PC-9 (cell line): ENCODE measurements around the gene UBAP2L.

ENCODE experiments used
- EZH2 ChIP-seq: fragments of 200-600 bp; sonication (generic); IDR thresholded peaks from 2 replicates; pipeline ENCODE4 v1.8.0; 2017; ENCODE audit warnings: antibody characterized with exemption, low read depth
- TF ChIP-seq, protein P1 (sequence below): fragments of 200-600 bp; sonication (generic); conservative IDR thresholded peaks from 2 replicates; pipeline ENCODE4 v1.6.1; 2017; ENCODE audit warnings: mixed run types, antibody characterized with exemption, mild to moderate bottlenecking, moderate library complexity

DNA sequence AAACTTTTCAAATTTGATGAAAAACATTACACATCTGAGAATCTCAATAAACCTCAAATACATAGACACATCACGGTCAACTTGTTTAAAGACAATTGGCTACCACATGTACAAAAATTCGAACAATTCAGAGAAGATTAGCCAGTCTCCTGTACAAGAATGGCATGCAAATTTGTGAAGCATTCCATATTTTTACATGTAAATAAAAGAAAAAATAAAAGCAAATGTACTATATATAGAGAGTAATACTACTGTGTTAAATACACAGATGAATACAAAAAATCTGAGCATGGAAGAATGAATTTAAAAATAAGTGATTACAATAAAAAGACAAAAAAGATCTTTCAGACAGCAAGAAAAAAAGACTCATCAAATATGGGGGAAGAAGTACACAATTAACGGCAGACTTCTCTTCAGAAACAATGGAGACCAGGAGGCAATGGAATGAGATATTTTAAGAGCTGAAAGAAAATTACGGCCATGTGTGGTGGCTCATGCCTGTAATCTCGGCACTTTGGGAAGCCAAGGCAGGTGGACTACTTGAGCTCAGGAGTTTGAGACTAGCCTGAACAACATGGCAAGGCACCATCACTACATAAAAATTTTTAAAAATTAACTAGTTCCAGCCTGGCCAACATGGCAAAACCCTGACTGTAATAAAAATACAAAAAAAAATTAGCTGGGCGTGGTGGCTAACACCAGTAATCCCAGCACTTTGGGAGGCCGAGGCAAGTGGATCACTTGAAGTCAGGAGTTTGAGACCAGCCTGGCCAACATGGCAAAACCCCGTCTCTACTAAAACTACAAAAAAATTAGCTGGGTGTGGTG, 74.9 kb downstream of the UBAP2L start:
- TF ChIP-seq, protein P1, sequence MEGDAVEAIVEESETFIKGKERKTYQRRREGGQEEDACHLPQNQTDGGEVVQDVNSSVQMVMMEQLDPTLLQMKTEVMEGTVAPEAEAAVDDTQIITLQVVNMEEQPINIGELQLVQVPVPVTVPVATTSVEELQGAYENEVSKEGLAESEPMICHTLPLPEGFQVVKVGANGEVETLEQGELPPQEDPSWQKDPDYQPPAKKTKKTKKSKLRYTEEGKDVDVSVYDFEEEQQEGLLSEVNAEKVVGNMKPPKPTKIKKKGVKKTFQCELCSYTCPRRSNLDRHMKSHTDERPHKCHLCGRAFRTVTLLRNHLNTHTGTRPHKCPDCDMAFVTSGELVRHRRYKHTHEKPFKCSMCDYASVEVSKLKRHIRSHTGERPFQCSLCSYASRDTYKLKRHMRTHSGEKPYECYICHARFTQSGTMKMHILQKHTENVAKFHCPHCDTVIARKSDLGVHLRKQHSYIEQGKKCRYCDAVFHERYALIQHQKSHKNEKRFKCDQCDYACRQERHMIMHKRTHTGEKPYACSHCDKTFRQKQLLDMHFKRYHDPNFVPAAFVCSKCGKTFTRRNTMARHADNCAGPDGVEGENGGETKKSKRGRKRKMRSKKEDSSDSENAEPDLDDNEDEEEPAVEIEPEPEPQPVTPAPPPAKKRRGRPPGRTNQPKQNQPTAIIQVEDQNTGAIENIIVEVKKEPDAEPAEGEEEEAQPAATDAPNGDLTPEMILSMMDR, result no peak
- TF ChIP-seq EZH2, result no peak
